GM12878 (cell line): Measurements from ENCODE around the gene IFNL2. TPM values are rescaled to one million over a fixed set of nuclear protein-coding genes. Genes with fewer than 3 reads are reported as not detected.

Experiments
- ATAC-seq: fragments of 200-7000 bp; cut with Tn5 transposase; 3 replicates; pipeline ENCODE4 v1.9.1; 2020; ENCODE audit warnings: mild to moderate bottlenecking, moderate library complexity
- BruUV-seq: library from RNA; stranded (reverse); fragments of 400-500 nt; replicated peaks from 2 replicates; lab custom pipeline; 2021; lab: Mats Ljungman, UMichigan
- CTCF ChIA-PET: fragments of 300-600 bp; sonication (Branson Sonifier 250); formaldehyde crosslinking; extraction: SDS; loops from one replicate; lab custom pipeline; 2021; ENCODE audit warnings: inconsistent platforms; lab: Yijun Ruan, JAX
- POLR2A ChIA-PET: fragments of 350-600 bp; formaldehyde crosslinking; extraction: SDS; loops from one replicate; lab custom pipeline; 2021; ENCODE audit warnings: inconsistent platforms; lab: Charles Lee
- RAD21 ChIA-PET: fragments of 300-600 bp; sonication (Branson Sonifier 250); formaldehyde crosslinking; loops from one replicate; lab custom pipeline; 2023; ENCODE audit warnings: antibody characterized with exemption; ENCODE audit not compliant: unreplicated experiment; lab: Charles Lee
- SMC1A ChIA-PET: fragments of 300-600 bp; sonication (Branson Sonifier 250); formaldehyde crosslinking; loops from one replicate; lab custom pipeline; 2023; ENCODE audit not compliant: unreplicated experiment, uncharacterized antibody; lab: Charles Lee
- DNase-seq: peaks from one replicate; pipeline ENCODE4 v3.0.0-alpha.2; 2011; ENCODE audit warnings: low read depth, low spot score
- FAIRE-seq: peaks from 3 replicates; lab custom pipeline; 2011; peaks lifted over from hg19 to GRCh38; lab: Jason Lieb, UNC
- H2AFZ ChIP-seq: 2 replicates; pipeline ENCODE4 v1.6.0; 2011; ENCODE audit warnings: low read depth, low read length, control low read depth; ENCODE audit not compliant: control insufficient read depth
- H3K27ac ChIP-seq: 2 replicates; pipeline ENCODE4 v1.5.1; 2011; ENCODE audit warnings: control low read depth; ENCODE audit not compliant: control insufficient read depth, insufficient read depth
- H3K27me3 ChIP-seq, 2 experiments: replicated peaks in 1 of 2; 2 replicates each; pipeline versions ENCODE4 v1.6.0 to v1.6.1; 2011; ENCODE audit warnings: low read length in 1 of 2; ENCODE audit not compliant: control insufficient read depth in 2 of 2, insufficient read depth in 2 of 2
- H3K36me3 ChIP-seq, 2 experiments: 2 replicates each; pipeline ENCODE4 v1.5.1; 2011; ENCODE audit warnings: low read length in 1 of 2; ENCODE audit not compliant: control insufficient read depth in 2 of 2, insufficient read depth in 2 of 2
- H3K4me1 ChIP-seq: 2 replicates; pipeline ENCODE4 v1.6.1; 2011; ENCODE audit warnings: mild to moderate bottlenecking, low read length, moderate library complexity, mixed read lengths; ENCODE audit not compliant: control insufficient read depth, insufficient read depth
- H3K4me2 ChIP-seq: 2 replicates; pipeline ENCODE4 v1.6.0; 2011; ENCODE audit warnings: control low read depth; ENCODE audit not compliant: control insufficient read depth, insufficient read depth
- H3K4me3 ChIP-seq: fragments of 200-600 bp; sonication (generic); 2 replicates; pipeline ENCODE4 v1.5.1; 2016
- H3K79me2 ChIP-seq: 2 replicates; pipeline ENCODE4 v1.6.0; 2011; ENCODE audit warnings: low read length; ENCODE audit not compliant: control insufficient read depth, insufficient read depth
- H3K9ac ChIP-seq: 2 replicates; pipeline ENCODE4 v1.8.0; 2011; ENCODE audit warnings: low read length, control low read depth, mixed read lengths; ENCODE audit not compliant: control insufficient read depth, insufficient read depth
- H3K9me3 ChIP-seq: replicated peaks from 3 replicates; pipeline ENCODE4 v1.5.1; 2011; ENCODE audit warnings: mild to moderate bottlenecking, low read length; ENCODE audit not compliant: control insufficient read depth, insufficient read depth
- H4K20me1 ChIP-seq: 2 replicates; pipeline ENCODE4 v1.6.0; 2011; ENCODE audit not compliant: control insufficient read depth, insufficient read depth
- IRF5 ChIP-seq: fragments of 450-650 bp; IDR thresholded peaks from 2 replicates; pipeline ENCODE4 v1.6.1; 2017; ENCODE audit warnings: borderline replicate concordance
- JUND ChIP-seq: IDR thresholded peaks from 2 replicates; pipeline ENCODE4 v1.6.1; 2012; ENCODE audit warnings: low read depth, mild to moderate bottlenecking, low read length, improper control_type of control experiment, moderate library complexity
- MAX ChIP-seq: IDR thresholded peaks from 2 replicates; pipeline ENCODE4 v1.6.1; 2012; ENCODE audit warnings: low read depth, low read length, improper control_type of control experiment
- RCOR1 ChIP-seq: conservative IDR thresholded peaks from 2 replicates; pipeline ENCODE4 v1.6.1; 2012; ENCODE audit warnings: low read depth, low read length, improper control_type of control experiment
- REST ChIP-seq: IDR thresholded peaks from 2 replicates; pipeline ENCODE4 v1.6.1; 2012; ENCODE audit warnings: mild to moderate bottlenecking, low read depth, low read length
- SMAD1 ChIP-seq: fragments of 450-650 bp; IDR thresholded peaks from 2 replicates; pipeline ENCODE4 v1.6.1; 2018; ENCODE audit warnings: mild to moderate bottlenecking, low read depth; ENCODE audit not compliant: partially characterized antibody
- SPI1 ChIP-seq: IDR thresholded peaks from 2 replicates; pipeline ENCODE4 v1.6.1; 2011; ENCODE audit warnings: low read depth, mild to moderate bottlenecking, low read length, moderate library complexity, borderline replicate concordance; ENCODE audit not compliant: insufficient read depth
- SUPT20H ChIP-seq: IDR thresholded peaks from 2 replicates; pipeline ENCODE4 v1.6.1; 2011; ENCODE audit warnings: low read depth, mild to moderate bottlenecking, low read length, moderate library complexity, borderline replicate concordance; ENCODE audit not compliant: control insufficient read depth
- SUZ12 ChIP-seq: fragments of 200-600 bp; sonication (generic); IDR thresholded peaks from one replicate; pipeline ENCODE4 v1.6.1; 2018; ENCODE audit warnings: antibody characterized with exemption, mild to moderate bottlenecking; ENCODE audit not compliant: unreplicated experiment
- TAF1 ChIP-seq: IDR thresholded peaks from 2 replicates; pipeline ENCODE4 v1.6.1; 2011; ENCODE audit warnings: mild to moderate bottlenecking, low read depth, low read length, borderline replicate concordance
- TBL1XR1 ChIP-seq: IDR thresholded peaks from 2 replicates; pipeline ENCODE4 v1.6.1; 2012; ENCODE audit warnings: low read depth, low read length, improper control_type of control experiment
- ZNF622 ChIP-seq: fragments of 450-650 bp; IDR thresholded peaks from 2 replicates; pipeline ENCODE4 v1.6.1; 2017; ENCODE audit warnings: mild to moderate bottlenecking, inconsistent platforms
- WGBS: methylation state at CpG from one replicate; pipeline ENCODE4 v1.1.6; 2016; ENCODE audit warnings: low lambda C conversion rate; ENCODE audit not compliant: insufficient replicate concordance, insufficient coverage; ENCODE audit errors: missing lambda C conversion rate; 5-methylcytosine and 5-hydroxymethylcytosine counted together
- in situ Hi-C: fragments of 300-500 bp; cut with MboI; formaldehyde crosslinking; loops from 9 replicates; pipeline ENCODE4 v1.14.3; 2018; ENCODE audit warnings: mixed read lengths
- intact Hi-C: fragments of 100-400 bp; cut with micrococcal nuclease; formaldehyde crosslinking; loops from one replicate; pipeline ENCODE4 v1.14.2; 2022; ENCODE audit not compliant: unreplicated experiment
- polyA plus RNA-seq, 11 experiments: library from polyadenylated mRNA; depleted of rRNA in 4 of 11; unstranded in 6 of 11; stranded (reverse) in 5 of 11; fragments of >200 nt; fragmentation: Nextera tagmentation in 4 of 11; fragmentation: Illumina TruSeq in 1 of 11; extraction: Ambion mirVana in 4 of 11; extraction: Trizol in 1 of 11; gene quantifications; 1 replicate in 1 of 11; 2 replicates in 10 of 11; pipeline versions ENCODE4 v1.2.1 to v1.2.3, GENCODE V29; 2011 to 2016; ENCODE audit warnings: inconsistent platforms in 2 of 11, missing spikeins in 2 of 11, low read depth in 1 of 11
- total RNA-seq, 4 experiments: library from RNA; depleted of rRNA in 3 of 4; stranded (reverse); fragments of >200 nt in 3 of 4; fragmentation: Illumina TruSeq in 1 of 4; extraction: Trizol in 1 of 4; gene quantifications; 2 replicates each; pipeline versions ENCODE4 v1.2.1 to v1.2.3, GENCODE V29; 2013 to 2021

Gene IFNL2
- total and polyA plus RNA-seq, 10 of the 15 experiments (the other 5 are each of a cell fraction or from before 2014, with no cell fraction given): 0.24 TPM; not detected in 9

- in situ Hi-C loops: no loop called here
Measured at GRCh38 chr19:39262496-39262895, 5.7 kb upstream of the IFNL2 start.

More at GRCh38 chr19:39262496-39262895, 5.7 kb upstream of the IFNL2 start:
- intact Hi-C loops: no loop called here
- no TSS peak for BruUV-seq
- ChIA-PET RAD21 (no interaction called here), CTCF (no interaction called here), SMC1A (no interaction called here), POLR2A (interaction anchor here (0.6 kb wide), 1 partner anchor 559 kb away, joined by 3 read pairs; no protein-coding TSS in a partner anchor)
- H4K20me1 ChIP-seq: no peaks in the 10 kb centered on the region
- H3K9ac ChIP-seq: no peak overlapping the region
- no peaks in the 10 kb centered on the region for H3K4me1 ChIP-seq
- H2AFZ ChIP-seq: no peak overlapping the region
- H3K27me3 ChIP-seq: peaks cover 0 to 3% of the 10 kb centered on the region in 2 experiments; a peak in 3 of 4 replicates
- no peaks in the 10 kb centered on the region for H3K79me2 ChIP-seq
- H3K27ac ChIP-seq: no peak overlapping the region
- H3K36me3 ChIP-seq: no peaks in the 10 kb centered on the region
- no peak overlapping the region for H3K4me2 ChIP-seq
- FAIRE-seq (no peak), ATAC-seq (no peak), DNase-seq (no peak)
- TF ChIP-seq SMAD1: no peak
- no peak for TF ChIP-seq REST
- no peak for TF ChIP-seq TAF1
- TF ChIP-seq MAX: no peak
- no peak for TF ChIP-seq SUPT20H
- TF ChIP-seq JUND: no peak
- no peak for TF ChIP-seq TBL1XR1
- no peak for TF ChIP-seq RCOR1
- no peak for TF ChIP-seq SUZ12
- TF ChIP-seq SPI1: no peak
- no peak for TF ChIP-seq IRF5
- TF ChIP-seq ZNF622: no peak
- H3K9me3 ChIP-seq: no peaks in the 10 kb centered on the region
- WGBS: 44% methylated on average over 4 of the region's 4 CpGs
- no peak overlapping the region for H3K4me3 ChIP-seq
